Thoracic aorta (tissue), 2 donors: ENCODE data around the gene SLC24A3. TPM values are rescaled to one million over a fixed set of nuclear protein-coding genes. Genes with fewer than 3 reads are reported as not detected.

ENCODE experiments used
- ATAC-seq: fragments of 150-250 bp; one replicate; pipeline ENCODE4 v1.8.0; 2017; ENCODE audit warnings: low read depth; ENCODE audit not compliant: insufficient number of reproducible peaks, low FRiP score
- DNase-seq: peaks from one replicate; pipeline ENCODE4 v3.0.0-alpha.2; 2020; ENCODE audit warnings: low spot score
- H3K27ac ChIP-seq, 2 donors: fragments of 200-600 bp; sonication (generic); 1 replicate in 1 of 2; 2 replicates in 1 of 2; pipeline ENCODE4 v1.5.1; 2016; ENCODE audit warnings: mild to moderate bottlenecking in 2 of 2, moderate library complexity in 2 of 2
- H3K27me3 ChIP-seq: fragments of 200-600 bp; sonication (generic); replicated peaks from 2 replicates; pipeline ENCODE4 v1.6.0; 2016; ENCODE audit warnings: mild to moderate bottlenecking; ENCODE audit not compliant: insufficient read depth
- H3K36me3 ChIP-seq: fragments of 200-600 bp; sonication (generic); one replicate; pipeline ENCODE4 v1.5.1; 2016
- H3K4me1 ChIP-seq, 2 donors: fragments of 200-600 bp; sonication (generic); 1 replicate in 1 of 2; 2 replicates in 1 of 2; pipeline versions ENCODE4 v1.5.1 to v1.6.0; 2016; ENCODE audit warnings: low read depth in 2 of 2, mild to moderate bottlenecking in 1 of 2; ENCODE audit not compliant: control insufficient read depth in 1 of 2
- H3K4me3 ChIP-seq: fragments of 200-600 bp; sonication (generic); 2 replicates; pipeline ENCODE4 v1.5.1; 2016; ENCODE audit warnings: mild to moderate bottlenecking
- H3K9me3 ChIP-seq: fragments of 200-600 bp; sonication (generic); 2 replicates; pipeline ENCODE4 v1.5.1; 2016
- total RNA-seq, 2 donors: library from RNA; depleted of rRNA; stranded (reverse); fragments of >200 nt; gene quantifications; one replicate each; pipeline versions ENCODE4 v1.1.0 to v1.2.3, GENCODE V29; 2016
- TF ChIP-seq, protein P1 (sequence below): fragments of 200-600 bp; sonication (generic); IDR thresholded peaks from one replicate; pipeline ENCODE4 v1.5.1; 2019; ENCODE audit warnings: antibody characterized with exemption

SLC24A3 gene
- total RNA-seq, 2 donors from 2014 or later: 8.3 to 31.4 TPM

DNA sequence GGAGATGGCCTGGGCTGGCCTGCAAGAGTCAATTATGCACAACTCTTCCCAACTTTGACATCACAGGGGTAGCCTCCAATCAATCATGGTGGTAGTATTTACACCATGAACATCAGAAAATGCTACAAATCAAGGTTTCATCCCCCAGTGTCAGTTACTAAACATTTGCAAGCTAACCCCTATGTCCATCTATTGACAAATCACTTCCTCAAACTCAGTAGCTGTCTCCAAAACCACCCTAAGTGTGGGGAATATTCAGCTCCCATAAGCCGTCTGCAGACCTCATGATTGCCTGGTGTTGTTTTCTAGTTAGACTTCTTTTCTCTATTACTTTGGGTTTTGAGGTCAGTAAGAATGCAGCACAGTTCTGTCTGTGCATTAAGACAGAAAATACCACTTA is 344.8 kb downstream of the SLC24A3 start:
- DNase-seq: no peak
- H3K27ac ChIP-seq: no peak overlapping the region
- no peak for ATAC-seq

DNA sequence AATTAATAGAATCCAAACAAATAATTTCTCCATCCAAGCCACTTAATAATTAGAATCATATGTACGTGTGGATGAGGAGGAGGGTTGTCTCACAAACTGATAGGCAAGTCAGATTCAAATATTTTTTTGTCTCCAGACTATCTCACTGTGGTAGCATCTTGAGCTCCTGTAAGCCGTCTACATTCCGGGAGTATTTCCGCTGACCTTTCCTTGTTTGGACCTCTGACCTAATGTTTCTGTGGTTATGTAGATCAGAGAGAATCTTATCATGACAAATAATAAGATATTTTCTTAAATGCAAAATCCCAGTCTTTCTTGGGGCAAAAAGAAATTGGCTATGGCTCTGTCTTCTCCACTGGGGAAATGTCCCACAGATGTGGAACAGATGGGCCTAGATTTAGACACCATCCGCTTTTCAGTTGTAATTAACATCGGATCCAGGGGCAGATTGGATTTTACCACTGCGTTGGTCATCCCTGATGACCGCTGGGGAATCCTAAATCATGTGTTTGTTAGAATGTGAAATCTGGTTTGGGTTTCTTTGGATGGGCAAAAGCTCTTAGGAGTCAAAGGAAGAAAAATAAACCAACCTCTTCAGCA is 348.5 kb downstream of the SLC24A3 start:
- no peak for DNase-seq
- ATAC-seq: no peak
- TF ChIP-seq, protein P1, sequence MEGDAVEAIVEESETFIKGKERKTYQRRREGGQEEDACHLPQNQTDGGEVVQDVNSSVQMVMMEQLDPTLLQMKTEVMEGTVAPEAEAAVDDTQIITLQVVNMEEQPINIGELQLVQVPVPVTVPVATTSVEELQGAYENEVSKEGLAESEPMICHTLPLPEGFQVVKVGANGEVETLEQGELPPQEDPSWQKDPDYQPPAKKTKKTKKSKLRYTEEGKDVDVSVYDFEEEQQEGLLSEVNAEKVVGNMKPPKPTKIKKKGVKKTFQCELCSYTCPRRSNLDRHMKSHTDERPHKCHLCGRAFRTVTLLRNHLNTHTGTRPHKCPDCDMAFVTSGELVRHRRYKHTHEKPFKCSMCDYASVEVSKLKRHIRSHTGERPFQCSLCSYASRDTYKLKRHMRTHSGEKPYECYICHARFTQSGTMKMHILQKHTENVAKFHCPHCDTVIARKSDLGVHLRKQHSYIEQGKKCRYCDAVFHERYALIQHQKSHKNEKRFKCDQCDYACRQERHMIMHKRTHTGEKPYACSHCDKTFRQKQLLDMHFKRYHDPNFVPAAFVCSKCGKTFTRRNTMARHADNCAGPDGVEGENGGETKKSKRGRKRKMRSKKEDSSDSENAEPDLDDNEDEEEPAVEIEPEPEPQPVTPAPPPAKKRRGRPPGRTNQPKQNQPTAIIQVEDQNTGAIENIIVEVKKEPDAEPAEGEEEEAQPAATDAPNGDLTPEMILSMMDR: no peak
- H3K27ac ChIP-seq: no peak overlapping the region
- no peaks in the 10 kb centered on the region for H3K27me3 ChIP-seq
- no peaks in the 10 kb centered on the region for H3K9me3 ChIP-seq
- no peak overlapping the region for H3K4me3 ChIP-seq
- no peaks in the 10 kb centered on the region for H3K36me3 ChIP-seq
- H3K4me1 ChIP-seq: peaks cover 0 to under 1% of the 10 kb centered on the region in 2 donors

More for the DNA sequence above, 344.8 kb downstream of the SLC24A3 start:
- H3K4me3 ChIP-seq: no peak overlapping the region
- H3K36me3 ChIP-seq: no peaks in the 10 kb centered on the region
- TF ChIP-seq, protein P1: no peak
- H3K4me1 ChIP-seq: peaks cover 1 to 5% of the 10 kb centered on the region in 2 donors
- H3K9me3 ChIP-seq: no peaks in the 10 kb centered on the region
- no peaks in the 10 kb centered on the region for H3K27me3 ChIP-seq

DNA sequence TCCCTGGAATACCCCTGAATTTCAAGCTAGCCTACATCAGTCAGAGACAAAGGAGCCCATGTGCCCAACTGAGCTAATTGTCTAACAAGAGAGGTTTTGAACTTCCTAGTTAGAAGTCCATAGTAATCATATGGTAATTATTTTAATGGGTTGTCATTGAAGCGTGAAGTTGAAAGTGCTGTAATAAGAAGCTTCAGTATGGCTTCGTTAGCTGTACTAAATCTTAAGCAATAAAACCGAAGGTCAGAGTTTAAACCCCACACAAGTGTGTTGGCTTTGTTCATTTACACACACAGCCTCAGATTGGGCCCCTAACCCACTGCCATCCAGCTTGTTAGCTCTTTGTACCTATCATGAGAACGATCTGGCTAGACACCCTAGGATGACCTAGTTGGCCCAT is 350.0 kb downstream of the SLC24A3 start:
- ATAC-seq (no peak), DNase-seq (no peak)
- Histone ChIP-seq H3K4me1 (peaks cover 0 to 8% of the 10 kb centered on the region in 2 donors), H3K36me3 (no peaks in the 10 kb centered on the region), H3K27me3 (no peaks in the 10 kb centered on the region), H3K27ac (no peak overlapping the region), H3K9me3 (no peaks in the 10 kb centered on the region), H3K4me3 (no peak overlapping the region)
- TF ChIP-seq, protein P1: no peak

DNA sequence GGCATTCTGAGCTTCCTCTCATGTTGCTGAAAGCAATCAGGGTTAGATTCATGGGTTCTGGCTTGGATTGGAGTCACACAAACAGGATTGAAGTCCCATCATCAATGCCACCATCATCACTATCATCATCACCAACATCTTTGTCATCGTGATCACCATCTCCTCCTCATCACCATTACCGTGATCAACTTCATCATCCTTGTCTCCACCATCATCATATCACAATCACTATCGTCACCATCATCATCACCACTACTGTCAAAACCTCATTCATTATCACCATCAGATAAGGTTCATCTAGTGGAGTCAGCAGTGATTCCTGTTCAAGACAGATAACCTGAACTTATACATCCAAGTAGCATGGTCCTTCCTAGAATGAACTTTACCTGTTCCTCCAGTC is 351.8 kb downstream of the SLC24A3 start:
- no peak overlapping the region for H3K27ac ChIP-seq
- TF ChIP-seq, protein P1: no peak
- no peaks in the 10 kb centered on the region for H3K27me3 ChIP-seq
- no peaks in the 10 kb centered on the region for H3K36me3 ChIP-seq
- ATAC-seq (no peak), DNase-seq (no peak)
- peaks cover 0 to 8% of the 10 kb centered on the region in 2 donors for H3K4me1 ChIP-seq
- no peak overlapping the region for H3K4me3 ChIP-seq
- H3K9me3 ChIP-seq: no peaks in the 10 kb centered on the region

DNA sequence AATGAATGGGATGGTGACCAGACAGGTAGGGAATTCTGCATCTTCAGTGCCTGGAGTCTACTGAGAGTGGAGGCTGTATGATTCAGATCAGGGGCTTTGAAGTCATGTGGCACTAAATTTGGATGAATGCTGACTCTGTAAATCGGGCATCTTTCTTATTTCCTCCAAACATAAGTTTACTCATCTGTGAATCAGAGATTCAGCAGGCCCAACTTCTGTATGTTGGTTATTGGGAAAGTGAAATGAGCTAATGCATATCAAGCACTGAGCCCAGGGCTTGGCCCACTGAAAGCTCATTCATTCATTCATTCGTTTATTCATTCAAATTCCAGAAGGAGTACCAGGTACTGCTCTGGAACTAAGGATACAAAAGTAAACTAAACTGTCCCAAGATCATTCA is 353.3 kb downstream of the SLC24A3 start:
- no peak overlapping the region for H3K27ac ChIP-seq
- H3K27me3 ChIP-seq: no peaks in the 10 kb centered on the region
- ATAC-seq (no peak), DNase-seq (no peak)
- TF ChIP-seq, protein P1: no peak
- no peaks in the 10 kb centered on the region for H3K9me3 ChIP-seq
- no peaks in the 10 kb centered on the region for H3K36me3 ChIP-seq
- H3K4me3 ChIP-seq: no peak overlapping the region
- peaks cover 0 to 8% of the 10 kb centered on the region in 2 donors for H3K4me1 ChIP-seq
